Uterus (tissue), 4 donors: ENCODE data around the gene PTCHD1. TPM values are rescaled to one million over a fixed set of nuclear protein-coding genes. Genes with fewer than 3 reads are reported as not detected.

Experiments
- DNase-seq, 2 donors: peaks; one replicate each; pipeline ENCODE4 v3.0.0-alpha.2; 2019 to 2020
- H3K27ac ChIP-seq, 2 donors: fragments of 200-600 bp; sonication (generic); 1 replicate in 1 of 2; 2 replicates in 1 of 2; pipeline ENCODE4 v1.5.1; 2016 to 2018
- H3K27me3 ChIP-seq, 2 donors: fragments of 200-600 bp; sonication (generic); one replicate each; pipeline ENCODE4 v1.5.1; 2018 to 2019; ENCODE audit warnings: control low read depth in 1 of 2
- H3K36me3 ChIP-seq, 2 donors: fragments of 200-600 bp; sonication (generic); one replicate each; pipeline ENCODE4 v1.5.1; 2019; ENCODE audit warnings: control low read depth in 1 of 2
- H3K4me1 ChIP-seq, 2 donors: fragments of 200-600 bp; sonication (generic); one replicate each; pipeline ENCODE4 v1.5.1; 2018 to 2019; ENCODE audit warnings: control low read depth in 1 of 2
- H3K4me3 ChIP-seq, 2 donors: fragments of 200-600 bp; sonication (generic); 1 replicate in 1 of 2; 2 replicates in 1 of 2; pipeline ENCODE4 v1.5.1; 2018 to 2019; ENCODE audit warnings: mild to moderate bottlenecking in 1 of 2
- H3K9me3 ChIP-seq, 2 donors: fragments of 200-600 bp; sonication (generic); one replicate each; pipeline ENCODE4 v1.5.1; 2019; ENCODE audit warnings: control low read depth in 1 of 2
- POLR2A ChIP-seq, 2 donors: fragments of 450-650 bp; IDR thresholded peaks; one replicate each; pipeline ENCODE4 v1.6.1; 2016; ENCODE audit warnings: antibody characterized with exemption in 2 of 2, mild to moderate bottlenecking in 1 of 2, moderate library complexity in 1 of 2
- intact Hi-C: fragments of 100-400 bp; cut with DNase I; formaldehyde crosslinking; loops from one replicate; pipeline ENCODE4 v1.15.1; 2023; ENCODE audit warnings: low total_unique reads
- total RNA-seq, 4 donors: library from RNA; depleted of rRNA in 3 of 4; stranded (reverse); fragments of >200 nt in 3 of 4; gene quantifications; one replicate each; pipeline versions ENCODE4 v1.1.0 to v1.2.4, GENCODE V29; 2014 to 2023
- TF ChIP-seq, protein P1 (sequence below), 4 experiments: fragments of 200-600 bp in 2 of 4; fragments of 450-650 bp in 2 of 4; sonication (generic) in 2 of 4; IDR thresholded peaks; one replicate each; pipeline ENCODE4 v1.5.1; 2016 to 2019; ENCODE audit warnings: antibody characterized with exemption in 4 of 4, mild to moderate bottlenecking in 2 of 4, moderate library complexity in 1 of 4
- donor health status: DM: yes; HTN: yes; CAD: no.

The PTCHD1 gene
- total RNA-seq, 4 donors from 2014 or later: 2.9 to 12.6 (median 5.3) TPM

DNA sequence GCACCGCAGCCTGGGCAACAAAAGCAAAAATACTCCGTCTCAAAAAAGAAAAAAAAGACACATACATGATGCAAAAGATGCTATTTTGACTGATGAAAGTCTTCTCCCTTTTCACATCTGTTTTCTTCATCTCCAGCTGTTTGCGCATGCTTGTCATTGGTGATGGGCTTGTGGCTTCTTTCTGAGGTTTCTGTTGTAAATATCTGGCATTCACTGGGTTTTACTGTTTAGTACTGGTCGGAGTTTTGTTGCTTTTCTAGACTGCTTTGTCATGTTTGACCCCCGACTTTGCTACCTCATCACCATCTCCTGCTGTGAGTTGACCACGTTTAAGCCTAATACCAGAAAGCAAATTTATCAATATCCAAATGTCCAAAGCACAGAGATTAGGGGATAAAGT, 34.4 kb downstream of the PTCHD1 start:
- no peaks in the 10 kb centered on the region for H3K4me1 ChIP-seq
- H3K27me3 ChIP-seq: no peaks in the 10 kb centered on the region
- DNase-seq: no peak
- intact Hi-C loops: no loop called here
- no peaks in the 10 kb centered on the region for H3K9me3 ChIP-seq
- no peak for TF ChIP-seq POLR2A (IDR thresholded peaks at IDR 0.05)
- TF ChIP-seq, protein P1, sequence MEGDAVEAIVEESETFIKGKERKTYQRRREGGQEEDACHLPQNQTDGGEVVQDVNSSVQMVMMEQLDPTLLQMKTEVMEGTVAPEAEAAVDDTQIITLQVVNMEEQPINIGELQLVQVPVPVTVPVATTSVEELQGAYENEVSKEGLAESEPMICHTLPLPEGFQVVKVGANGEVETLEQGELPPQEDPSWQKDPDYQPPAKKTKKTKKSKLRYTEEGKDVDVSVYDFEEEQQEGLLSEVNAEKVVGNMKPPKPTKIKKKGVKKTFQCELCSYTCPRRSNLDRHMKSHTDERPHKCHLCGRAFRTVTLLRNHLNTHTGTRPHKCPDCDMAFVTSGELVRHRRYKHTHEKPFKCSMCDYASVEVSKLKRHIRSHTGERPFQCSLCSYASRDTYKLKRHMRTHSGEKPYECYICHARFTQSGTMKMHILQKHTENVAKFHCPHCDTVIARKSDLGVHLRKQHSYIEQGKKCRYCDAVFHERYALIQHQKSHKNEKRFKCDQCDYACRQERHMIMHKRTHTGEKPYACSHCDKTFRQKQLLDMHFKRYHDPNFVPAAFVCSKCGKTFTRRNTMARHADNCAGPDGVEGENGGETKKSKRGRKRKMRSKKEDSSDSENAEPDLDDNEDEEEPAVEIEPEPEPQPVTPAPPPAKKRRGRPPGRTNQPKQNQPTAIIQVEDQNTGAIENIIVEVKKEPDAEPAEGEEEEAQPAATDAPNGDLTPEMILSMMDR (IDR thresholded peaks at IDR 0.05): no peak
- H3K27ac ChIP-seq: no peak overlapping the region
- no peaks in the 10 kb centered on the region for H3K36me3 ChIP-seq
- H3K4me3 ChIP-seq: no peak overlapping the region

DNA sequence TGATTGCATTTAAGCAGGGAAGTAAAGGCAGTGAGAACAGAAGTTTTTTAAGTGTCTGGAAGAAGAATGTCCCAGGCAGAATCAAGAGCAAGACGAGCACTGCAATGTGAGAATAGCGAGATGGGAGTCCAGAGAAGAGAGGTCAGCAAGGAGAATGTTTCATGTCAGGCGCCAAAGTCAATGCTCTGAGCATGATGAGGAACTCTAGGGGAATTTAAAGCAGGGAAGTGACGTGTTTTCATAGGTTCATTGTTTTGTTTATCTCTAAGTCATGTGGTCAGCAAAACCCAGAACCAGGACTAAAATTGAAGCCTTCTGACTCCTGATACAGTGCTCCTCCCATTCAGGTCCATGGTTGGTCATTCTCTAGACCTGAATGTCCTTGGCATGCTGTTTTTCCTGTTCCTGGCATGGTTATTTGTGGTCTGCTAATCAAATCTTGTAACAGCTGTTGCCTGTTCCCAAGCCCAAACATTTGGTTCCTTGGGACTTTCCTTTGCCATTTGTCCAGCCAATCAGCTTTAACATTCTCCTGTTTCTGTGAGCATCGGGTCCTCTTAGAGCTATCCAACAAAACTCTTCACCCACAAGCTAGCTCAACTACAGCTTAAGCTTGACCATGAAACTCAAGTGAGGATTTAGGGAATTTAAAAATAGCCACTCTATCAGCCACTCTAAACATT, 37.7 kb downstream of the PTCHD1 start:
- Histone ChIP-seq H3K27ac (peak overlapping the region; percentile 47 to 68), H3K9me3 (no peaks in the 10 kb centered on the region), H3K27me3 (no peaks in the 10 kb centered on the region), H3K36me3 (no peaks in the 10 kb centered on the region), H3K4me1 (no peaks in the 10 kb centered on the region), H3K4me3 (no peak overlapping the region)
- intact Hi-C loops: no loop called here
- TF ChIP-seq POLR2A (IDR thresholded peaks at IDR 0.05): no peak
- TF ChIP-seq, protein P1 (IDR thresholded peaks at IDR 0.05): no peak
- DNase-seq: no peak

DNA sequence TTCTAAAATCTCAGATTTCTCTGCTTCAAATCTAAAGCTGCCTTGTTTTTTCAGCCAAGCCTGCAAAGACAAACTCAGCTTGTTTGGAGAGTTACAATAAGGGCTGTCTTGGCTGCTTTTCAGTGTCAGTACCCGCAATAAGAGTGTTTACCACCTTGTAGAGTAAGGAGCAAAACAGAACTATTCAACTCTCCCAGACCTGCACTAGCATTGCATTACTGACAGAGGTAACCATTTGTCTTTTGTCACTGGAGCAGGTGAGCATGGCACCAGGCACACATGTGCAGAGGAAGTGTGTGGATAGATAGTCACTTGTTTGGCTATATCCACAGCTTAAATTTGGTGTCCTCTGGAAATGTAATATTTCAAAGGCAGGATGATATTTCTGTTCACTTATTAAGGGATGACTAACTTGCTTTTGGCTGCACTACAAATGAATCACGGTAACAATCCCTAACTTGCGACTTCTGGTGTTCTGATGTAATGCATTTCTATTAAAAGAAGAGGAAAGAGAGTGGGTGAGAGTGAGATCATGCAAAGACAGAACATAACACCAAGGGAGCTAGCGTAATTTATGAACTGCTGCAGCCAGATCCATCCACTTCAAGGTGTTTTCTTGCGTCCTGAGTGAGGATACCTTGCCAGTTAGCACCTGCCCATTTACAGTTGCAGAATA, 38.6 kb downstream of the PTCHD1 start:
- Histone ChIP-seq H3K9me3 (no peaks in the 10 kb centered on the region), H3K4me1 (no peaks in the 10 kb centered on the region), H3K36me3 (no peaks in the 10 kb centered on the region), H3K27ac (peak overlapping the region; percentile 65 to 68), H3K4me3 (no peak overlapping the region), H3K27me3 (no peaks in the 10 kb centered on the region)
- peak in 1 of 2 donors; percentile 27 for DNase-seq
- intact Hi-C loops: no loop called here
- TF ChIP-seq, protein P1 (IDR thresholded peaks at IDR 0.05): no peak
- TF ChIP-seq POLR2A (IDR thresholded peaks at IDR 0.05): no peak

DNA sequence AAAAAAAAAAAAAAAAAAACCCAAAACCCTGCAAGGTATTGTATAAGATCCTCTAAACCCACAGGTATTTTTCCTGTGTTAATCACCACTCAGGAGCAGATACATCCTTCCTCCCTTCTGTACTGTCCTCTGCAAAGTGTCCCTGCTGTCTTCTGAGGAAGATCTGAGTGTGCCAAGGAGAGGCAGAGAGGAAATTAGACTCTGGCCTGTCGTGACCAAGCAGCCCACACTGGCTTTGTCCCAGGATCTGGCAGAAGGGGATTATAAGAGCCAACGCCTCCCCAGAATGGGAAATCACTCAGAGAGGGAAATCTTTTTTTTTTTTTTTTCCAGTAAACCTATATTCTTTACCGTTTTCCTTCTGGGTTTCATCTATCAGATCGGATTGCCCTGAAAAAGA, 39.6 kb downstream of the PTCHD1 start:
- no peak for TF ChIP-seq POLR2A (IDR thresholded peaks at IDR 0.05)
- TF ChIP-seq, protein P1 (IDR thresholded peaks at IDR 0.05): no peak
- intact Hi-C loops: no loop called here
- Histone ChIP-seq H3K9me3 (no peaks in the 10 kb centered on the region), H3K4me1 (no peaks in the 10 kb centered on the region), H3K27me3 (no peaks in the 10 kb centered on the region), H3K4me3 (no peak overlapping the region), H3K27ac (peak overlapping the region in 1 of 2 donors; percentile 64), H3K36me3 (no peaks in the 10 kb centered on the region)
- no peak for DNase-seq

DNA sequence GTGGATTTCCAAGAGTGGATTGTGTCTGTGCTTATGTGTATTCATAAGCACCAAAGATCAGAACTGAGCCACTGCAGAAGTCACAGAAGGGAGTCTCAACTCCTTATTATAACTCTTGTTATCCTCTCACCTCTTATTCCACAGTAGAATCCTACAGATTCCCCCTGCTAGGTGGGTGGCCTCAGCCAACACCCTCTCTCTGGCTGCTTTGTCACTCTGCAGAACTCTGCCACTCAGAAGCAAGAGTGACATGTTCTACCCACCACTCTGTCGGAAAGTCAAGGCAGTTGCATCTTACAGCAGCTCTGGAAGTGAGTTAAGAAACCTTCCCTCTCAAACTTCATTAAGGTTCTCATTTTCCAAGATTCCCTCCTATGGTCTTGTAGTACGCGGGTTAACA, 41.9 kb downstream of the PTCHD1 start:
- Histone ChIP-seq H3K4me3 (no peak overlapping the region), H3K27ac (peak overlapping the region; percentile 34 to 63), H3K36me3 (no peaks in the 10 kb centered on the region), H3K9me3 (no peaks in the 10 kb centered on the region), H3K4me1 (no peaks in the 10 kb centered on the region), H3K27me3 (no peaks in the 10 kb centered on the region)
- no peak for TF ChIP-seq POLR2A (IDR thresholded peaks at IDR 0.05)
- TF ChIP-seq, protein P1 (IDR thresholded peaks at IDR 0.05): no peak
- intact Hi-C loops: no loop called here
- DNase-seq: no peak
